Ishikawa (cell line): ENCODE measurements around the gene SERPINA12.

Source experiments
- EP300 ChIP-seq: IDR thresholded peaks from 2 replicates; pipeline ENCODE4 v1.6.1; 2012; ENCODE audit warnings: borderline replicate concordance
- NFIC ChIP-seq: IDR thresholded peaks from 2 replicates; pipeline ENCODE4 v1.6.1; 2012
- TEAD4 ChIP-seq: IDR thresholded peaks from 2 replicates; pipeline ENCODE4 v1.6.1; 2012
- TF ChIP-seq, protein P1 (sequence below): IDR thresholded peaks from 2 replicates; pipeline ENCODE4 v1.6.1; 2012

DNA sequence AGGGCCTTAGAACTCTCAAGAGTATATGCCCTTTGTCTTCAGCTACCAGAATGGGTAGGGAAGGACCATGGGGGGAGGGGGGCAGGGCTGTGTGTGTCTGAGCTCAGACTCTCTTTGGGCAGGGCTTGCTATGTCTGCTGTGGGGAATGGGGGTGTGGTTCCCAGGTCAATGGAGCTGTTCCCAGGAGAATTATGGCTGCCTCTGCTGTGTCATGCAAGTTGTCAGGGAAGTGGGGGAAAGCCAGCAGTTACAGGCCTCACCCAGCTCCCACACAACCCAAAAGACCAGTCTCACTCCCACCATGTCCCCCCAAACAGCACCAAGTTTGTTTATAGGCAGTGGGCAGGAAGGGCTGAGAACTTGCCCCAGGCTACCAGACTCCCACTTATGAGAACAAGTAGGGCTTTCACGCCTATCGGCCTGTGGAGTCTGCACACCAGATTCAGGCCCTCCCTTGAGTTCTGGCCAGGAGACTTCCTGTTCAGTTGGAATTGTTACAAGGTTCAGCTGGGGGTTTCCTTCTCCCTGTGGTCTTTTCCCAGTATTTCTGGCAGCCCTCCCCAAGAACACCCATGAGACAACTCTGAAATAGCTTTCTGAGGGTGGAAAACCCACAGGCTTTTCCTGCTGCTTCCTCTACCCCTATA is 50.6 kb downstream of the SERPINA12 start:
- TF ChIP-seq, protein P1, sequence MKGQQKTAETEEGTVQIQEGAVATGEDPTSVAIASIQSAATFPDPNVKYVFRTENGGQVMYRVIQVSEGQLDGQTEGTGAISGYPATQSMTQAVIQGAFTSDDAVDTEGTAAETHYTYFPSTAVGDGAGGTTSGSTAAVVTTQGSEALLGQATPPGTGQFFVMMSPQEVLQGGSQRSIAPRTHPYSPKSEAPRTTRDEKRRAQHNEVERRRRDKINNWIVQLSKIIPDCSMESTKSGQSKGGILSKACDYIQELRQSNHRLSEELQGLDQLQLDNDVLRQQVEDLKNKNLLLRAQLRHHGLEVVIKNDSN = no peak
- TF ChIP-seq TEAD4 (no peak), EP300 (no peak), NFIC (no peak)
